ENCODE results near the gene SLC25A12.

SLC25A12 gene

GRCh38 chr2:171883275-171883893 is 10.7 kb downstream of the SLC25A12 start:
- no peak for DNase-seq

GRCh38 chr2:171882089-171882769 is 11.8 kb downstream of the SLC25A12 start:
- no peak for DNase-seq

GRCh38 chr2:171880774-171881173 is 13.3 kb downstream of the SLC25A12 start:
- no peak for DNase-seq

- DNase-seq, result no peak
Measured at GRCh38 chr2:171879865-171880264, 14.2 kb downstream of the SLC25A12 start.

- no peak for DNase-seq
Measured at GRCh38 chr2:171878481-171878993, 15.5 kb downstream of the SLC25A12 start.

GRCh38 chr2:171874963-171875362 is 19.1 kb downstream of the SLC25A12 start:
- DNase-seq, result no peak

- DNase-seq, result no peak
Measured at GRCh38 chr2:171874517-171874916, 19.5 kb downstream of the SLC25A12 start.

GRCh38 chr2:171864357-171864985 is 29.6 kb downstream of the SLC25A12 start:
- no peak for DNase-seq

- DNase-seq, result no peak
Measured at GRCh38 chr2:171862501-171862900, 31.5 kb downstream of the SLC25A12 start.

GRCh38 chr2:171858397-171858958 is 35.6 kb downstream of the SLC25A12 start:
- DNase-seq, result no peak

- DNase-seq, result no peak
Measured at GRCh38 chr2:171855401-171855800, 38.6 kb downstream of the SLC25A12 start.

- DNase-seq, result no peak
Measured at GRCh38 chr2:171852366-171852888, 41.6 kb downstream of the SLC25A12 start.

GRCh38 chr2:171847627-171848026 is 46.4 kb downstream of the SLC25A12 start:
- no peak for DNase-seq

- no peak for DNase-seq
Measured at GRCh38 chr2:171846894-171847293, 47.1 kb downstream of the SLC25A12 start.

- DNase-seq, result no peak
Measured at GRCh38 chr2:171841996-171842395, 52.0 kb downstream of the SLC25A12 start.

GRCh38 chr2:171837736-171838135 is 56.3 kb downstream of the SLC25A12 start:
- no peak for DNase-seq

- no peak for DNase-seq
Measured at GRCh38 chr2:171836146-171836910, 57.7 kb downstream of the SLC25A12 start.

- no peak for DNase-seq
Measured at GRCh38 chr2:171835386-171835785, 58.7 kb downstream of the SLC25A12 start.

- DNase-seq, result no peak
Measured at GRCh38 chr2:171834286-171834685, 59.8 kb downstream of the SLC25A12 start.

GRCh38 chr2:171832489-171832888 is 61.6 kb downstream of the SLC25A12 start:
- no peak for DNase-seq

- no peak for DNase-seq
Measured at GRCh38 chr2:171830039-171830438, 64.0 kb downstream of the SLC25A12 start.

- no peak for DNase-seq
Measured at GRCh38 chr2:171824086-171824485, 70.0 kb downstream of the SLC25A12 start.
